Hematopoietic multipotent progenitor cell treated with erythropoietin and hydrocortisone succinate and interleukin-3 and kit ligand, for 6 days (in vitro differentiated cells): ENCODE data around the gene TCHH.

Source experiments
- DNase-seq: peaks from one replicate; pipeline ENCODE4 v3.0.0-alpha.2; 2015

The TCHH gene

GRCh38 chr1:152061952-152062351 lies 53.3 kb downstream of the TCHH start:
- DNase-seq: no peak
